ENCODE data around the gene NINJ2.

Gene NINJ2

GRCh38 chr12:673849-674248 lies 10.6 kb upstream of the NINJ2 start:
- DNase-seq (ENCODE audit: low spot score) = no peak

- DNase-seq (ENCODE audit: low spot score) = no peak
These were observed 6.3 kb upstream of the NINJ2 start for GRCh38 chr12:669576-669945.

DNA sequence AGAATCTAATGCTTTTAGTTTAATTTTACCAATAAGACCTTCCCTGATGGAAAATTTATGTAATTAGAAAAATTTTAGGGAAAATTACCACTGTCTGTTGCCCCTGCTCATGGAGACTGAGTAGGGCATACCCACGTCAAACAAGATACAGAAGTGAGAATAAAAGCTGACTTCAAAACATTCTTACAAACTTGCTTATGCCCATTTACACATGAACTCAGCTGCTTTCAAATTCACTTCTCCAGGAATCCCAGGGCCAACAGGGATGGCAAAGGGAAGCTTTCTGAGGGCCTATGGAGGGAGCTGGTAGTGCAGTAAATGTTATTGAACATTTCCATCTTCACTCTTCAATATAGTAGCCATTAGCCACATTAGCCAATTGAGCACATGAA lies 4.8 kb upstream of the NINJ2 start:
- no peak for DNase-seq (ENCODE audit: low spot score)

GRCh38 chr12:666766-667308 lies 3.6 kb upstream of the NINJ2 start:
- DNase-seq (ENCODE audit: low spot score) = no peak

DNA sequence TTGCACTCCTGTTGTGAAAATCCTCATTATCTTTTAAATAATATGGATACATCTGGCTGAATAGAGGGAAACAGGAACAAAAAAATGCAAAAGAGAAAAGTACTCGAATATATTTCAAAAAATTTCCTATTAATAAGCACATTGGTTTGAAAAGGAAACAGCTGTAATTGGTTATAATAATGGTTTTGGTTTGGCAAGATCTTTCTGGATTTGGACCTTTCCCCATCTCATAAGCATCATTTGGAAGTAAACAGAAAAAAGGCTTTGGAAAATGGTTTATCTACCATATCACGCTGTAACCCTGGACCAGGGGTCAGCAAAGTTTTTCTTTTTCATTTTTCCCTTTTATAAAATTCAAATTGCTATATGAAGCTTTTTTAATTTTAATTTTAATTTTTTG lies 2.8 kb upstream of the NINJ2 start:
- DNase-seq (ENCODE audit: low spot score) = no peak

DNA sequence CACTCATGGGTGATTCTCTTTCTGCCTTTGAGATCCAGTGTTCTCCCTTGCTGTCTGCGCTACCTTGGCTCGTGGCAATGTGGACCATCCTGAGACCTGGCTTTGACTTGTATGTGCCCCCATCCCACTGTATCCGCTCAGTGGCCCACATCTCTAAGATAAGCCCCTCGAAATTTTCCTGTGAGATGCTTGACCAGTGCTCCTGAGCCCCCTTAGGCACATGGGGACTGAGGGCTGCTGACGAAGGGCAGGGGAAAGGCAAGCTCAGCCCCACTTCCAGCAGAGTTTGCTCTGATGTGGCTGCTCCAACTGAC lies 1.5 kb upstream of the NINJ2 start:
- DNase-seq (ENCODE audit: low spot score) = no peak

DNA sequence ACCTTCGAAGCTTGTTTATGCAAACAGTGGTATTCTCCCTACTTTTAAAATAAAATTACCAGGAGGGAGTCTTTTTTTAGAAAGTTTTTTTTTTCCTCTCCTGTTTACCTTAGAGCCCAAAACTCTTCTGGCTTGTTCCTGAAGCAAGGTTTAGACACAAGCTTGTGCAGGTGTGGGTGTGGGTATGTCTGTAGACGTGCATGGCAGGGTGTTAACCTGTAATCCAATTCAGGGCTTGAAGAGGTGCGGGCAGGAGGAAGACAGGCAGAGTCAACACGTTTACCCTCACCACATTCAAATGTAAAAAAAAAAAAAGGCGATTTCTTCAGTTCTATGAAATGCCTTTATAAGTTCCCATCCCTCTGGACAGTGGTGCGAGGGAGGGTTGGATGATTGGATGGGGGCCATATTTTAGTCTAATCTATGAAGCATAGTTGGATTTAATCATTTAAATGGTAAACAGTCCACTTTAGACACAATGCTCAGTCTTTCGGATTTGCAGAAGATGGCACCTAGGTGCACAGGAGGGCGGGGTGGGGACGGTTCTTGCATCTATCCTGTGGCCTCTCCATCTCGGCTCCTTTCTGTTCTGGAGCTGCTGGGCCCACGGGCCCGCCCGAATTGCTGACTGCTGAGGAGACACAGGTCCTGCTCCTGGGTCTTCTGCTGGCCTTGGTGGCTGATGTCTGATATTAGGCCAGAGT lies 982 bp upstream of the NINJ2 start:
- DNase-seq (ENCODE audit: low spot score) = no peak

DNA sequence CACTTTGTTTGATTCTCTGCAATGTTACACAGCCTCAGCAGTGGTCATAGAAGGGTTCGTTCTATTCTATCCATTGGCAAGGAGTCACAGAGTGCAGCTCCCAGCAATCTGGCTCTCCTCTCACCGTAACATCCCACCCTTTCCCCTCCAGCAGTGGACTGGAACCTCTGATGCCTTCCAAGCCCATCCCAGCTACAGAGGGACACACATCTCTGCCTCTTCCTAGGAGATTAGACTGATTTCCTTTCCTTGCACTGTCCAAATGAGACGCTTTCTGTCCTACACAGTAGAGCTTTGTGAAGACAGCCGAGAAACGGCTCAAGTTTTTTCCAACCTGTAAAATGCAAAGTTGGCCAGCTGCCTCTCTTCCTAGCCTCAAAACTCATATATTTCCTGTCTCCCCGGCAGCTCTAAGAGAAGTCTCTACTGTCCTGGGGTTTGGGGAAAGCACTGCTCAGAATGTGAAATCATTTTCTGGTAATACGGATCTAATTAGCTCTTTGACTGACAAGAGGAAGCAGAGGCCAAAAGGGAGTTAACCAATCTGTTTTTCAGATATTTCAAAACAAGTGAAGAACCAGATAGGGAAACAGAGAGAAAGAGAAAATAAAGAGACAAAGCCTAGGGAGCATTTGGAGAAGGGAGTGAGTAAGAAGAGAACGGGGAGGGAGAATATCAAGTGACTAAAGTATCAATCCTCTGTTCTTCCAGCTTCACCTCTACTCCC lies 516 bp downstream of the NINJ2 start:
- DNase-seq (ENCODE audit: low spot score) = no peak

GRCh38 chr12:661720-662486 lies 1.3 kb downstream of the NINJ2 start:
- no peak for DNase-seq (ENCODE audit: low spot score)

DNA sequence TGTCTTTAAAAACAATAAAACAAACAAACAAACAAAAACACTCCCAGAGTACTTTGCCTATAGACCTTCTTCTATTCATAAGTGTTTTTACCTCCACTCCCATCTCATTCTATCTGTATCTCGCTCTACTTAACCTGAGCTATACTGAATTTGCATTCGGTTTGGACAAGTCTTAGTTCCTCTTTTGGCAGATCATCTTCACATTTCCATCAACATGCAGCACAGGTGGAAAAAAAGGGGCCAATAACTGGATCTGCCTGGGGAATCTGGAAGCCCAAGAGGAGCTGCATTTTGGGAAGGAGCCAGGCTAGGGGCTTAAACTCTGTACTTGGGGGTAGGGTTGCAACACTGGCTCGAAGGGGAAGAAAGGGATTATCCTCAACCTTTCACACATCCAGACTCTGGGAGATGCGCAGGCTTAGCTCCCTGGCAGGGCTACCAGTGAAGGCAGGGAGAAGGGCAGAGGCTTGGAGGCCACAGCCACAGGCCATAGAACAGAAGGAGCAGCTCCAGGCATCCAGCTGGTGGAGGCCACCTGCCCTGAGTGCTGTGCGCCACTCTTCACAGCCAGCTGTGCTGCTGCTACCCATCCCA lies 4.1 kb downstream of the NINJ2 start:
- no peak for DNase-seq (ENCODE audit: low spot score)

- no peak for DNase-seq (ENCODE audit: low spot score)
These were observed 12.3 kb downstream of the NINJ2 start for GRCh38 chr12:650983-651382.

DNA sequence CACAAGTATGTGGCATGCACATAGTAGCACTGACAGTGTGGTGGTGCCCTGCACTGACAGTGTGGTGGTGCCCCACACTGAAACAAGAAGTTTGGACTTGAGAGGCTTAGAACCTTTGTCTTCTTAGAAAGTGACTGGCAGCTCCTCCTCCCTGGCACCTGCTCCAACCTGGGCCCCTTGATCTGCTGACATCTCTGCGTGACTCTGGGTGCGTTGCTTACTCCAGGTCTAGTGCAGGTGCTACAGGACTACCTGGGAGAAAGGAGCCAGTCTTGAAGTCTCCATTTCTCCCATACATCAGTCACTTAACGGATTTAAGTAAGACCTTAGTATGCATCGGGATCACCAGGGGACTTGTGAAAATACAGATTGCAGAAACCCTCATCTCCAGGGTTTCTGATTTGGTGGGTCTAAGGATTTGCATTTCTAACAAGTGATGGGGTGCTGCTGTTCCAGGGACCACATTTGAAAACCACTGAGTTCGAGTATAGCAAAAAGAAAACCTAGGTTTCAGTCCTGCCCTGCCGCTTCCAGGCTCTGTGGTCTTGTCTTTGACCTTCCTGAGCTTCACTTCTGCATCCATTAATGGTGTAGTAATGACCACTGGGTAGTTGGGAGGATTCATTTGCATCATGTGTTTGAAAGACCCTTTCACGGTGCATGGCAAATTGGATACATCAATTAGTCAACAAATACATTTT lies 15.7 kb downstream of the NINJ2 start:
- no peak for DNase-seq (ENCODE audit: low spot score)

DNA sequence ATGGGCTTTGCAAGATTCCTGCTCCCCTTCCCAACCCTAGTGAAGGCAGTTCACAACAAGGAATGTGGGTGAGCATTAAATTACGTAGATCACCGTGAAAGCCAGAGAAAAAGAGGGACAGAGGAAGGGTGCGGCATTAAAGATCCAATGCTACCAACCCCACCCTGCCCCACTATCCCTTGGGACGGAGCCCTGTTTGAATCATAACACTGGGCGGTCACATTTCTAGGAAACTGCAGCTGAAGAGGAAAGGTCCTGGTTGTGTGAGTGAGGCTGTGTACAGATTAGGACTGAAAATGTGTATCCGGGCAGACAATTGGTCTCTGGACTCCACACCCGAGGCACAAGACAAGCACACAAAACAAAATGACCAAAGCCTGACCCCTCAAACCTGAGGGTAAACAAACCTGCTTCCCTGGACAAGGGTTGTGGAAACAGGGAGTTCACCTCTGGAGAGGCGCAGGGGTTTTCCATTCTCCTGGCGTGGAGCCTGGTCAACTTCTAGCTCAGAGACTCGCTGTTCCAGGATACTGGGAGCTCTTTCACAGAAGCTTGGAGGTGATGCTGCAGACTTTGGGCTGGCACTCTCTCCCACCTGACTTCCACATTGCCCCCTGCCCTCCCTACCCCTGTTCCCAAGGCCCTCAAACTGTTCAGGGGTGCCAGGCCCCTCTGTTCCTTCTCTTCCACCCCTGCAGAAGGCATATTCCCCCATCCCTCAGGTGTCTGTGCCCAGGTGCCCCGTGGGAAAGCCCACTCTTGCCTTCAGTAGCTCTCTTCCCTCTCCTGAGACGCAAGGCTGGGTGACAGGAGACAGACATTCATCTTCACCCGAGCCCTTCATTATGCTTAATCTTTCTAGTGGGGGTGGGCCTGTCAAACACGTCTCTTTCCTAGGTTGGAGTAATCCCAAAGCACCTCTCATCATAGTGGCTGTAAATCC lies 16.5 kb downstream of the NINJ2 start:
- DNase-seq (ENCODE audit: low spot score) = no peak

GRCh38 chr12:645563-646071 lies 17.6 kb downstream of the NINJ2 start:
- DNase-seq (ENCODE audit: low spot score) = peak; percentile 64

- no peak for DNase-seq (ENCODE audit: low spot score)
These were observed 18.3 kb downstream of the NINJ2 start for GRCh38 chr12:644818-645552.

DNA sequence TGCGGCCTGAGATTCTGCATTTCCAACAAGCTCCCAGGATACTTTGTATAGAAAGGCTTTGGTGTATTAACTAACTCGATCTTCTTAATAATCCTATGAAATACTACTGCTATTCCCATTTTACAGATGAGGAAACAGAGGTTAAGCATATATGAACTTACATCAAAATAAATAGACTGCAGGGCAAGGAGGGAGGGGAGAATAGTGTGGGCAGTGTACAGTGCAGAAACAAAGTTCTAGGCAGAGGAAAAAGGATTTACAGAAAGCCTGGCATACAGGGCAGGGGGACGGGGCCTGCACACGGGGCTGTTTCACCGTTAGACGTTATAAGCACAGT lies 19.0 kb downstream of the NINJ2 start:
- DNase-seq (ENCODE audit: low spot score) = no peak

DNA sequence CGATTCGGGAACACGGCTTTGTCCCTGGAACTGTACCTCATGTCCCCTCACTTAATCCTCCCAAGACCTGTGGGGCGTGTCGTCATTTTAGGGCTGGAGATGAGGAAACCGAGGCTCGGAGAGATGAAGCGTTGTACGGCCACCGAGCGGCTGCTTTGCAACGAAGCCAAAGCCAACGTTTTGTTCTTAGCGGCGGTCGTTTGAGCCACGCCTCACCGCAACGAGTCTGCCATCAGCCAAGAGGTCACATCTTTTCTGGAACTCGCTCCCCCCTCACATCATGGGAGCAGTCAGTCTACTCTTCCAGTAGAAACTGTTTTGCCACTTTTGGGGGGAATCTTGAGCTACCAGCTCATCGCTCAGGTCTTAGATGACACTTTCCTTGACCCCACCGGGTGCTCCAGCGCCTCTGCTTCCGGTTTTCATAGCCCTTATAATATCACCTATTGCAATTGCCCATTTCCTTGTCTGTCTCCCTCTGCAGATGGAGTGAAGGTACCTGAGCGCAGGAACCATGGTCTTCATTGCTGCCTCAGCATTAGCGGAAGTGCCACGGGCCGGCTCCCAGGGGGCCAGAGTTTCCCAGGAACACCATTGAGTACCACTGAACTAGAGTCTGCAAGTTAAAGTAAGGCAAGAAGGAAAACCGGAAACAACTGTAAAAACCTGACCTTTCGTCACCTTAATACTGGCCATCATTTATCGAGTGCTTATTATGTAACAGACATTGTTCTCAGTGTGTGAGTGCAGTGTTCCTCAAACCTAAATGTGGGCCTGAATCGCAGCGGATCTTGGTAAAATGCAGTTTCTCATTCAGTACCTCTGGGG lies 19.6 kb downstream of the NINJ2 start:
- no peak for DNase-seq (ENCODE audit: low spot score)

- peak; percentile 86 for DNase-seq (ENCODE audit: low spot score)
These were observed 20.4 kb downstream of the NINJ2 start for GRCh38 chr12:642633-643474.

Measured in AG08396 (cell line).